HG02943 (cell line): ENCODE results near the gene CCM2.

Source experiments
- ATAC-seq: cut with Tn5 transposase; IDR thresholded peaks from one replicate; pipeline ENCODE4 v1.9.1; 2021; ENCODE audit warnings: mild to moderate bottlenecking, low read depth, moderate library complexity; ENCODE audit not compliant: unreplicated experiment

Gene CCM2

DNA sequence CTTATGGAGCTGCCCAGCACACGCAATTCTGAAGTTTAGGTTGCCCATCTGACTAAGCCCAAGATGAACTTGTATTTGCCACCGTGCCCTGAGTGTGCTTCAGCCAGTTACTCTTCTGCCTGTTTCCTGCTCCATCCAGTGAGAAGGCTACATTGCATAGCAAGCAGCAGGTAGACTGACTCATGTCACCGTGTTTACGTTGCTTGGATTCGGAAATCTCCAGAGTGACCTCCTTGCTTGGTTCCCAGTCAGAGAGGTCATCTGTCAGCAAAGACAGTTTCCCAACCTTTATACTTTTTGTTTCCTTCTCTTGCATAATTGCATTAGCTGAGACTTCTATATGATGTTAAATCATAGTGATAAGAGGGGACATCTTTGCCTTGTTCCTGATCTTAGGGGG is 57.9 kb downstream of the CCM2 start:
- ATAC-seq, result no peak

DNA sequence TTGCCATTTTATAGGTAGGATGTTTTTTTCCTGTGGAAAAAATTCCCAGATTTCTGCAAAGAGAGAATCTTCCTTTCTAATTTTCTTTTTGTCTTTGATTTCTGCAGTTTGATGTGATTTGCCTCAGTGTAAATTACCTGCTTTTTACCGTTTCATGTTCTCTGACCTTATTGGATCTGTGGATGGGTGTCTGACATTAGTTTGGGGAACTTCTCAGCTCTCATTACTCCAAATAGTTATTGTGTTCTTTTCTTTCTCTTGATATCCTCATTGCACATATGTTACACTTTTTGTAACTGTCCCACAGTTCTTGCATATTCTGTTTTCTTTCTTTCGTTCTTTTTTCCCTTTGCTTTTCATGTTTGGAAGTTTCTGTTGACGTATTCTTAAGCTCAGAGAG is 60.3 kb downstream of the CCM2 start:
- no peak for ATAC-seq

DNA sequence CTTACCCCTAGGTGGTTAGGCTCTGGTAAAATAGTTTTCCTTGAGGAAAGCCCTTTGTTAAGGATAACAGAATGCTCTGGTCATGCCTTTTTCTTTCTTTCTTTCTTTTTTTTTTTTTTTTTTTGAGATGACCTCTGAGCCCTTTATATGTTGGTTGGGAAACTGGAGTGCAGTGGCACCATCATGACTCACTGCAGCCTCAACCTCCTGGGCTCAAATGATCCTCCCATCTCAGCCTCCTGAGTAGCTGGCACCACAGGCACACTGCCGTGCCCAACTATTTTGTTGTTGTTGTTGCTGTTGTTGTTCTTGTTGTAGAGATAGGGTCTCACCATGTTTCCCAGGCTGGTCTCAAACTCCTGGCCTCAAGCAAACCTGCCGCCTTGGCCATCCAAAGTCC is 61.4 kb downstream of the CCM2 start:
- ATAC-seq, result no peak

DNA sequence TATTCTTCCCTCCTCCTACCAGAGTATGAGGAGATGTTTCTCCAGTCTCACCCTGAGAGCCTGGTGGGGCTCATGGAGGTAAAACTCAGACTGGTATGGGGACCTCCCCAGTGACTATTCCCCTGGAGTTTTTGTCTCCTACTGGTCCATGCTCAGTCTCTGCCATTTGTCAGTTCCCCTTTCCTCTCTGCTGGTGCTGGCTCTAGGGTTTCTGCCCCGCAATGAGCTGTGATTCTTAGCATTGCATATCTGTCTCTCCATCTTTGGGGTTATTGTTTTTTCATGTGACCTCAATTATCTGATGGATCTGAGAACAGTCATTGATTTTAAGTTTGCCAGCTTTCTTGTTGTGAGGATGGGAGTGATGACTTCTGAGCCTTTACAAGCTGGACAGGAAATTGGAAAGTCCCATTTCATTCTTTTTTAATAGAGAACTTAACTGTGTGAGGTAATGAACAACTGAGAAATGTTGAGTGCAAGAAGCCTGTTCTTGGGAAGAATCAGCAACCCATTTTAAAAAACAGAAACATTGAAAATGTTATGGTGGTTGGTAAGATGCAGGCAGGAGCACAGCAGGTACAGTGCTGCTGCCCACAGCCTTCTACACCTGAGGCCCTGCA is 61.9 kb downstream of the CCM2 start:
- ATAC-seq, result no peak

DNA sequence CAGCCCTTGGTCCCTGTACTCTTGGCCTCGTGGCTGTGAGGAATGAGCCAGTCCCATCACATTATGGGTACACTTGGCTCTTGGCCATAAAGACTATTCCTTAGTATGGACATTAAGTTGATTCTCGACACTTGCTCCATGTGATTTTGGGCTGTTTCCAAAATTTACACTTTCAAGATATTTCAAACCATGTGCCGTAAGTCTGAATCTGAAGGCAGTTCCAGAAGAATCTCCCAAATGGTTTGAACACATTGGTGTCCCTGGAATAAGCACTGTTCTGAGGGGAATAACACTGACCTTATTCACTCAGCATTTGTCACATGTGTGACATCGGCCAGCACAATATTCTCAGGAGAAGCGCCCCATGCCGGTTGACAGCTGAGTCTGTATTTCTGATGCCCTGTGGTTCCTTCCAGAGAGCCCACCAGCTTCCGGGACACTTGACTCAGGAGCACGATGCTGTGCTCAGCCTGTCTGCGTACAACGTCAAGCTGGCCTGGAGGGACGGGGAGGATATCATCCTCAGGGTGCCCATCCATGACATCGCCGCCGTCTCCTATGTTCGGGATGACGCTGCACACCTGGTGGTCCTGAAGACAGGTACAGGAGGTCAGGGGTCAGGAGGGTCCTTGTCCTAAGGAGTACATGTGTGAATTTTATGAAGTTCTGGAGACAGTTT is 64.2 kb downstream of the CCM2 start:
- no peak for ATAC-seq

DNA sequence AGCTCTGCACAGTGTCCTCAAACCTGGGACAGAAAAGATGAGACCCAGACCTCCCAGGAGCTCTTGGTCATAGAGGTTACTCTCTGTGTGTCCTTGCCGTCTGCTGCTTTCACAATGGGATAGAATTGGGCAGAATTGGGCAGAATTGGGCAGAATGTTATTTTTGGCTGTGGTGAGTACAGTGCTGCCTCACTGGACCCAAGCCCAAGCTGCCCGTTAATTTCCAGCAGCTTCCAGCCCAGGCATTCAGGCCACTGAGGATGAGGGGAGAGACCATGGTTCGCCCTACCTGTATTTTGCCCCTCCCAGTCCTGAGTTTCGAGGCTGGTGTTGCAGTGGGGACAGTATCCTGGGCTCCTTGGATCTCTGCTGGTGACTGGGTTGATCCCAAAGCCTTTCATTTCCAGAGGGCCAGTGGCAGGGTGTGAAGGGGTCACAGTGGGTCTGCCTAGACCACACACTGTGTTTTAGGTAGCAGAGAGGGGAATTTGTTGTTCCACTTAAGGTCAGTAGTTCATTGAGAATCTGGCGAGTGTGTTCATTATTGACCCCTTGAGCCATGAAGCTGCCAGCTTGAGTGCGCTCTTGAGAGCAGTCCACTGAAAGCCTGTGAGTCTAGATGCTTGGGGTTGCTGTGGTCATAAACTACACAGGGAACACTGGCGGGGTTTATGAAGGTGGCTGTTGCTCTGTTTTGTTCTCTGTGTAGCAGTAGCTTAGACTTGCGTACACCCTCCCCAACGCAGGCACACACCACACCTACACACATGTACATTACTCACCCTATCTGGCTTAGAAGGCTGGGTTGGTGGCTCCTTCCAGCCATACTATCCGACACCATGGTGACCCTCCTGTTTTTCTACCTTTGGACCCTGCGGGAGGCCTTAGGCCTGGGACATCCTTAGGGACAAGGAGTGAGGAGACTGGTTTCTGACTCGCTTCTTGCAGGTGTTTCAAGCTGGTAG is 65.3 kb downstream of the CCM2 start:
- ATAC-seq, result no peak

DNA sequence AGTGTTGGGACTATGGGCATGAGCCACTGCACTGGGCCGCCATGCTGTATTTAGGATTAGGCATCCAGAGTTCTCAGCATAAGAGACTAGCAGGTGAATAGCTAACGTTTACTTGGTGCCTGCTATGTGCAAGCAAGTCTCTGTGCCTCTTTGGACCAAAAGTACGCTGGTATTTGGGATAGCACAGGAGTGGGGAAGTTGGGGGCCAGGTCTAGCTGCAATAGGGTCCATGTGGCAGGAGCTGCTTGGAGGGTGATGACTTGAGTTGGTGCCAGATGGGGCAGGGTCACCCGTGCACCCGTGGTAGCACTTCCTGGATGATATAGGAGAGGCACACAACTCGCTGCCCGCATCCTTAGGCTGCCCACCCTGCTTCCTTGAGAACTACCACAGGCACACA is 66.4 kb downstream of the CCM2 start:
- ATAC-seq, result no peak

DNA sequence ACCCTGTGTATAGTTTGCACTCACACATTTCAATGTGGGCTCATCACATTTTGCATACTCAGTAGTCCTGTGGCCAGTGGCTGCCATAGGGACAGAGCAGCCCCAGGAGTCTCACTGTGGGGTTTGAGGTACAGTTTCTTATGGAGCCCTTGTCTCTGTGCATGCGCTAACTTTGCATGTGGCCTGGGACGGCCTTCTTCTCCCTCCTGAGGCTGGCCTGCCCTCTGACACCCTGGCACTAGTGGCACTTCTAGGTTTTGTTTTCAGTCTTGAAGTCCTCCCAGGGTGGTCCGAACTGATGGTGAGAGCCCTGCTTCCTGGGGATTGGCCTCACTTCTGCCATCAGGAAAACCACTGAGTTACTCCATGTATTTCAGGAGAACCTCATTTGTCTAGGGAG is 67.6 kb downstream of the CCM2 start:
- ATAC-seq, result no peak

DNA sequence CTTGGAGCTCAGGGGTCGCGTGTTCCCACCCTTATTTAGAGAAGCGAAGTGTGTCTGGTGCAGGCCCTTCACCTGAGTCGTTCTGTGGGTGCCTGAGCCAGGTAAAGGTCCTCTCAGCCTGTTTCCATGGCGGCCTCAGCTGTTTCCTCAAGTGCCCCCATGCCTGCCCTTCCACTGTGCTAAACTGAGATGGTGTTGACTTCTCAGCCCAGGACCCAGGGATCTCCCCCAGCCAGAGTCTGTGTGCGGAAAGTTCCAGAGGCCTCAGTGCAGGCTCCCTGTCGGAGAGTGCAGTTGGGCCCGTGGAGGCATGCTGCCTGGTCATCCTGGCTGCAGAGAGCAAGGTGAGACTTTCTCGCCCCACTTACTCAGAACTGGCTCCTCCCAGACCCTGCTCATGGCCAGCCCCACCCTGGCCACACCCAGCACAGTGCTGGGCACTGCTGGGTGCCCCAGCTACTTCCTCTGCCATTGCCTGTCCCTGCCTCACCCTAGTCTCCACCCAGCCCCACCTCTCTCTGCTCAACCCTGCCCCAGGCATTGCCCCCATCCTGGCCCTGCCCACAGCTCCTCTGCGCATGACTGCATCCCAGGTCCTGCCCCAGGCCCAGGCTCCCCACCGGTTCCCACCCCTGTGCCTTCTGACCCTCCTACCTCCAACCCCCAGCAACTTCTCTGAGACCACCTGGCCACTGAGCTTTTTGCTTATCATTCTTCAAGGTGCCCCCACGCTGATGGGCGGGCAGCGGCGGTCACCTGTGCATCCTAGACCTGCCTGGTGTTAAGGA is 68.4 kb downstream of the CCM2 start:
- no peak for ATAC-seq

DNA sequence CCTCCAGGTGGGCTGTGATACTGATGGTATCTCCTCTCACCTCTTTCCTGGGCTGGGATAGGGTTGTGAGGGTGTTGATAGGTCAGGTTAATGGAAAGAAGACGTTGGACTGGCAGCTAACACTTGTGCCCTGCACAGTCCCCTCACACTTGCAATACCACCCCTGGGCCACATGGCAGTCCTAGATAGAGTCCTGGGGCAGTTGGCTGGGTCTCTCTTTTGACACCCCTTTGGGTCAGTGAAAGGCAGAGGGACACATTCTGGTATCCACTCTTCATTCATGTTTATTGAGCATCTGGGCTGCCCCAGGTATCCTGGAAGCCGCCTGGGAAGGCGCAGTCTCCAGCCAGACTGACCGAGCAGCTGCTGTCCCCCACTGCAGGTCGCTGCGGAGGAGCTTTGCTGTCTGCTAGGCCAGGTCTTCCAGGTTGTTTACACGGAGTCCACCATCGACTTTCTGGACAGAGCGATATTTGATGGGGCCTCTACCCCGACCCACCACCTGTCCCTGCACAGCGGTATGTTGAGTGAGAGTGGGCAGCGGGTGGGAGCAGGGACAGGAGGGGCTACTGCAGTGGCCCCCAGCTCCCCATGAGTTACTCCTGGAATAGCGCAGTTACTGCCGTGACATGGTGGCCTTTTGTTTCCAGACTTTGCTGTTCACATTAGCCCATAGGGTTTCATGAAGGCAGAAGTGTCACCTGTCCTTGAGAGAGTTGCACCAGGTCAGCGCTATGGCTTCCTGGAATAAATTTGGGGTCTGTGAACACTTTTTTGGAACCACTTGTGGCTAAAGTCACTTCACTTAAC is 69.6 kb downstream of the CCM2 start:
- ATAC-seq, result no peak

DNA sequence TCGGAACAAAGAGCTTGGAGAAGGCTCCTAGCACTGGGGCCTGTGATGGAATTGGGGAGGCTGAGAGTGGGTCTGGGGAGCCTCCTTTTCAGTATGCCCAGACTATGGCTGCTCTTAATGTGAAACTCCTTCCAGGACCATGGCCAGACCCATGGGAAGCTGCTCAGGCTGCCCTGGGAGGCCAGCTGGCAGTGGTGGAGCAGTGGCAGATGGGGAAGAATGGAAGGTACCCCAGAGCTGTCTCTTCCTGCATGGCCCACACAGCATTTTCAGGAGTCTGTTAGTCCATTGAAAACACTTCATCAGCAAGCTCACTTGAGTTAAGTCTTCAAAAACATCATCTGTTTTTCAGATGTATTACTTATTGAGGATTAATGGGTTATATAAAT is 70.2 kb downstream of the CCM2 start:
- no peak for ATAC-seq

DNA sequence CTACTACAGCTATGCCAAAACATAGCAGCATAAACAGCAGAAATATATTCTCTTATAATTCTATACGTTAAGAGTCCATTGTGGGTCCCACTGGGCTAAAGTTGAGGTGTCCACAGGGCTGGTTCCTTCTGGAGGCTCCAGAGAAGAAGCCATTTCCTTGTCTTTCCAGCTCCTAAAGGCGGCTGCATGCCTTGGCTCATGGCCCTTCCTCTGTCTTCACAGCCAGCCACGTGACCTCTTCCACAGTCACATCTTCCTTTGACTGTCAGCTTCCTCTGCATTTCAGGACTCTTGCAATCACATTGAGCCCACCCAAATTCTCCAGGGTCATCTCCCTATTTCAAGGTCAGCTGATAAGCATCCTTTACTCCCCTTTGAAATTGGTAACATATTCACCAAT is 71.5 kb downstream of the CCM2 start:
- ATAC-seq, result no peak

DNA sequence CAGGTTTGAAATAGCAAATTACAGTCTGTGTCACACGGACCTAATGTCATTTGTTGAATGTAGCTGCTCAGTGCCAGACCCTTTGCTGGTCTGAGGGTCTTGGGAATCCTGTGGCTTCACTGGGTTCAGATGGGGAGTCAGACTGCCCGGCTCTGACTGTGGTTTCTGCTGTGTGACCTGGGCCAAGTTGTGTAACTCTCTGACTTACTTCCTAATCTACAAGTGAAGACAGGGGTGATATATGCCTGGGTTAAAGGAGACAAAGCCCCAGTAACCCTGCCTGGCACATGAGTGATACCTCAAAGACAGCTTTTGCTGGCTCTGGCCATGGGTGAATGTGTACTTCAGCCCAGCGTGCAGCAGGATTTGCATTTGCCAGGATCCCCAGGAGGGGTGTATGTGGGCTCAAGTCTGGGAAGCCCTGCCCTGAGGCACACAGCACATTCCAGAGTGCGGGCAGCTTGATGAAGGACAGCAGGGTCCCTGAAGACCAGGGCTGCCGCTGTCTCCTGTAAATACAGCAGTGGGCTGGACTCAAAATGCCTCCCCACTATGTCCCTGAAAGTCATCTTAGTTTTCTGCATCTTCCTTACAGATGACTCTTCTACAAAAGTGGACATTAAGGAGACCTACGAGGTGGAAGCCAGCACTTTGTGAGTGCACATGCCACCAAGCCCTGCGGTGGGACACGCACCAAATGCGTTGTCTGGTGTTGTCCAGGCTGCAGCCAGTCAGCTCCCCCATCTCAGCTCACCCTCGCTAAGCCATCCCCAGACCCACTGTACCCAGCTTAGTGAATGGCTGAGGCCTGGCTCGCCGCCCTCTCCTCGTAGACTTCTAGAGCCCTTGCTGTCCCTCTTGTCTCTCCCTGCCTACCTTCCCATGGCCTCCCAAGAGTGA is 72.4 kb downstream of the CCM2 start:
- ATAC-seq, result no peak

DNA sequence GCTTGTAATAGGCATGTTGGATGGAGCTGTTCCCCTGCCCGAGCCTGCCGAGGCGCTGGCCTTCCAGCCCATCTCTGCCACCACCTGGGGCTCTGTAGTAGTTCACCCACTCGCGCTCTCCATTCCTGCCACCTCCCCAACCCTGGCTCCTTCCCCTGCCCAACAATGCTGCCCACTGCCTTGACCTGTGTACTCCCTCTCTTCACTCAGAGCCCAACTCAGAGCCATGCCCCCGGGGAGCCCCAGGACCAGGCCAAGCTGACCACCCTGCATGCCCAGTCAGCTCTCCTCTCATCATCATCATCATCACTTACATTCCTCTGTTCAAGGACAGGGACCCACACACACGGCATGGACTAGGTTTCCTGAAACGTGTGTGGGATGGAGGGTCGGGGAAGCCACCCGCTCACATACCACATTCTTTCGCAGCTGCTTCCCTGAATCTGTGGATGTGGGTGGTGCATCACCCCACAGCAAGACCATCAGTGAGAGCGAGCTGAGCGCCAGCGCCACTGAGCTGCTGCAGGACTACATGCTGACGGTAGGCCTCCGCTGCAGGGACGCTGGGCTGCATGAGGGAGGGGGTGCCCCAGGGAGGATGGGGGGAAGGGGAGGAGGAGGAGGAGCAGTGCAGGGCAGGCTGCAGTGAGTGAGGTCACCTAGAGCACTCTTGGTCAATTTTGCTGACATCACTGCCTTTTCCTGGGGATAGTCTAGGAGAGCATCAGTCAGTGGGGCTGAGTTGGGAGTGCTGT is 73.2 kb downstream of the CCM2 start:
- ATAC-seq, result no peak

DNA sequence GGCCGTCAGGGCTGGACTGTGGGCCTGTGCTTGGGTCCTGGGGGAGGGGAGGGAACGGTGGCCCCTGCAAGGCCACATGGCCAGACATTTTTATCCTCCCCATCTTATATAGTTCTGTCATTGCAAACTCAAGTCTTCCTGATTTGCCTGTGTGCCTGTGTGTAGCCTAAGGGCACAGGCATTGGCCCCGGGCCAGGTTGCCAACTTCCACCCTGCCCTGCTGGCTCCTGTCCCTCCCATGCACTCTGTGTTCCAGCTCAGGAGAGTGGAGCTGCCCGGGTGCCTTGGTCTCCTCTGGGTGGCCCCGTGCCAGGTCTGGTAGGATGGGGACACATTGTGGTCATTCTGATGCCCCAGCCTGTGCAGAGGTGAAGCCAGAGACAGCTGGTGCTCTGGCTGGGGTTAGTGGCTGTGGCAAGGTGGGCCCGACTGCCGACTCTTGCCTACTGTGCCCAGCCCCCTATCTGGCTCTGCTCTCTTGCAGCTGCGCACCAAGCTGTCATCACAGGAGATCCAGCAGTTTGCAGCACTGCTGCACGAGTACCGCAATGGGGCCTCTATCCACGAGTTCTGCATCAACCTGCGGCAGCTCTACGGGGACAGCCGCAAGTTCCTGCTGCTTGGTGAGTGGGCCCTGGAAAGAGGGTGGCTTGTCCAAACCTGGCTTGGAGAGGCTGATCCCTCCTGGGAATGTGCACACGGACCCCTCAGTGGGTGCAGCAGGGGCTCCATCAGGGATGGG is 74.0 kb downstream of the CCM2 start:
- no peak for ATAC-seq

DNA sequence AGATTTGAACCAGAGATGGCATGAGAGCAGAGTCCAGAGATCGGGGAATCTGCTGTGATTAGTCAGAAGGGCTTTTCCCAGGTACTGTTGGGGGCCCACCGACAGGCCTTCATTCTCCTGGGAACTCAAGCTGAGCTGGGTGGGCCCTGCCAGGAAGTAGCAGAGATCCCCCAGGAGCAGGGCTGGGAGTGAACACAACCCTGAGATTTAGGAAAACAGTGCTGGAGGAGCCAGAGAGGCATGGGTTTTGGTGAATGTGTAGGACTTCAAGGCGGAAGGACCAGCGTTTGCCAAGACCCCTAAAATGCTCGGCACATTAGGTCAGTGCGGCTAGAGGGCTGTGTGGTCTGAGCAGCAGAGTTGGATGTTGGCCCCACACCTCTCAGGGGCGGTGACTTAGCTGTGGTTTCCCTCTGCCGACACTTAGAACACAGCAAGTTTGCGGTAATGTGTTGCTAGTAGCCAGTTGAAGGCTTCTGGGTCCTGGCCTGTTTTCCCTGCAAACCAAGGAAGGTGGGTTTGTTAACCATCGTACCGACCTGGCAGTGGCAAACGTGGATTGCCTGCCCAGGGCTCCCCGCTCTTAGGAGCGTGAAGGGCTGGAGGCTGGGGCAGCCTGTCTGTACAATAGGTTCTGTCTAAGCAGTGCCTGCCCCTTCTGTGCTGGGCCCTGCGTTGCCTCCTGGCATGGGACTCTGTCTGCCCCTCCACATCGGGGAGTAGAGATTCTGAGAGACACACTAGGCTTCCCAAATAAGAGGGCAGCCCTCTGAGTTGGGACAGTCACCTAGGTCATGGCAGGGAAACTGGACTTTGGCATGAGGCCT is 74.7 kb downstream of the CCM2 start:
- no peak for ATAC-seq

DNA sequence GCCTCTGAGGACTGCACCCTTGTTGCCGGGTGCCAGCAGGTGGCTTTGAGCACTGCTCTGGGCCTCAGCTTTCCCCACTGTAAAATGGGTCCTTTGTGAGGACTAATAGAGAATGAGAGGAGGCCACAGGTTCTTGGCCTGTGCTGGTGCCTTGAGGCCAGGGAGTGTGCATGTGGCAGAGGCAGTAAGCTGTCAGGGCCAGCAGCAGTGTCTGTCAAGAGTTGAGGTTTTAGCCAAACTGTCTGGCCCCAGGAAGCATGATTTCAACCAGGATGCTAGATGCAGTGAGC is 75.3 kb downstream of the CCM2 start:
- no peak for ATAC-seq
